PC-9 (cell line): ENCODE measurements around the gene MAK. TPM values are rescaled to one million over a fixed set of nuclear protein-coding genes. Genes with fewer than 3 reads are reported as not detected.

Experiments
- BruUV-seq: library from RNA; stranded (reverse); fragments of 400-500 nt; replicated peaks from 2 replicates; lab custom pipeline; 2021; lab: Mats Ljungman, UMichigan
- CTCF ChIA-PET: fragments of 300-600 bp; sonication (Branson Sonifier 250); formaldehyde crosslinking; loops from one replicate; lab custom pipeline; 2022; ENCODE audit warnings: antibody characterized with exemption; lab: Charles Lee
- POLR2A ChIA-PET: fragments of 300-600 bp; sonication (Branson Sonifier 250); formaldehyde crosslinking; loops from one replicate; lab custom pipeline; 2022; ENCODE audit warnings: antibody characterized with exemption; ENCODE audit not compliant: unreplicated experiment; lab: Charles Lee
- DNase-seq, 2 experiments: peaks; one replicate each; pipeline versions ENCODE4 v3.0.0 to v3.0.0-alpha.2; 2015 to 2022; ENCODE audit warnings: mixed read lengths in 1 of 2
- H2AFZ ChIP-seq: fragments of 200-600 bp; sonication (generic); 2 replicates; pipeline ENCODE4 v1.8.1; 2017; ENCODE audit warnings: antibody characterized with exemption
- H3F3A ChIP-seq: fragments of 200-600 bp; sonication (generic); 2 replicates; pipeline ENCODE4 v1.8.1; 2017; ENCODE audit warnings: antibody characterized with exemption, mild to moderate bottlenecking, low read depth; ENCODE audit not compliant: insufficient read depth
- H3K27ac ChIP-seq: fragments of 200-600 bp; sonication (generic); 2 replicates; pipeline ENCODE4 v1.6.1; 2016; ENCODE audit warnings: mixed run types
- H3K27me3 ChIP-seq: fragments of 200-600 bp; sonication (generic); 2 replicates; pipeline ENCODE4 v1.6.1; 2016; ENCODE audit warnings: low read depth, mixed run types; ENCODE audit not compliant: insufficient read depth
- H3K36me3 ChIP-seq: fragments of 200-600 bp; sonication (generic); 2 replicates; pipeline ENCODE4 v1.6.1; 2016; ENCODE audit warnings: low read depth, mixed run types
- H3K4me1 ChIP-seq: fragments of 200-600 bp; sonication (generic); replicated peaks from 2 replicates; pipeline ENCODE4 v1.6.1; 2016; ENCODE audit warnings: mixed run types; ENCODE audit not compliant: insufficient read depth
- H3K4me2 ChIP-seq: fragments of 200-600 bp; sonication (generic); 2 replicates; pipeline ENCODE4 v1.6.1; 2017; ENCODE audit warnings: mixed run types
- H3K4me3 ChIP-seq: fragments of 200-600 bp; sonication (generic); 2 replicates; pipeline ENCODE4 v1.6.1; 2016; ENCODE audit warnings: mixed run types
- H3K79me2 ChIP-seq: fragments of 200-600 bp; sonication (generic); 2 replicates; pipeline ENCODE4 v1.6.1; 2017; ENCODE audit warnings: low read depth, mixed run types
- H3K9me2 ChIP-seq: fragments of 200-600 bp; sonication (generic); 2 replicates; pipeline ENCODE4 v1.8.1; 2017; ENCODE audit warnings: mild to moderate bottlenecking; ENCODE audit not compliant: insufficient read depth
- H3K9me3 ChIP-seq: fragments of 200-600 bp; sonication (generic); 2 replicates; pipeline ENCODE4 v1.8.1; 2016; ENCODE audit warnings: low read depth; ENCODE audit not compliant: insufficient read depth
- H4K20me1 ChIP-seq: fragments of 200-600 bp; sonication (generic); 2 replicates; pipeline ENCODE4 v1.8.1; 2017; ENCODE audit not compliant: insufficient read depth
- EZH2 ChIP-seq: fragments of 200-600 bp; sonication (generic); IDR thresholded peaks from 2 replicates; pipeline ENCODE4 v1.8.0; 2017; ENCODE audit warnings: antibody characterized with exemption, low read depth
- intact Hi-C: fragments of 100-400 bp; cut with micrococcal nuclease; formaldehyde crosslinking; loops from one replicate; pipeline ENCODE4 v1.10.0; 2022; ENCODE audit not compliant: unreplicated experiment
- total RNA-seq: library from RNA; stranded (reverse); gene quantifications from 2 replicates; pipeline ENCODE4 v1.2.3, GENCODE V29; 2021
- TF ChIP-seq, protein P1 (sequence below): fragments of 200-600 bp; sonication (generic); conservative IDR thresholded peaks from 2 replicates; pipeline ENCODE4 v1.6.1; 2017; ENCODE audit warnings: mixed run types, antibody characterized with exemption, mild to moderate bottlenecking, moderate library complexity

The MAK gene
- total RNA-seq, 1 experiment from 2014 or later = 1.6 TPM

DNA sequence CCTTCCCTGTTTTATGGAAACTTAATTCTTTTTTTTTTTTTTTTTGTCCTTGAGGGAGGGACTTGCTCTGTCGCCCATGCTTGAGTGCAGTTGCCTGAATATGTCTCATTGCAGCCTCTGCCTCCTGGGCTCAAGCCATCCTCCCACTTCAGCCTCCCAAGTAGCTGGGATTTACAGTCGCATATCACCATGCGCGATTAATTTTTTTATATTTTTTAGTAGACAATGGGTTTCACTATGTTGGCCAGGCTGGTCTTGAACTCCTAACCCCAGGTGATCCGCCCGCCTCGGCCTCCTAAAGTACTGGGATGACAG lies 114.8 kb downstream of the MAK start:
- no peak for DNase-seq
- no peaks in the 10 kb centered on the region for H4K20me1 ChIP-seq
- peak overlapping the region; percentile 90 for H3K4me2 ChIP-seq
- no peaks in the 10 kb centered on the region for H3K36me3 ChIP-seq
- peaks cover 10% of the 10 kb centered on the region; the same call in 1 of the 2 replicates for H3F3A ChIP-seq
- ChIA-PET POLR2A (no interaction called here), CTCF (no interaction called here)
- TF ChIP-seq EZH2 = no peak
- TF ChIP-seq, protein P1, sequence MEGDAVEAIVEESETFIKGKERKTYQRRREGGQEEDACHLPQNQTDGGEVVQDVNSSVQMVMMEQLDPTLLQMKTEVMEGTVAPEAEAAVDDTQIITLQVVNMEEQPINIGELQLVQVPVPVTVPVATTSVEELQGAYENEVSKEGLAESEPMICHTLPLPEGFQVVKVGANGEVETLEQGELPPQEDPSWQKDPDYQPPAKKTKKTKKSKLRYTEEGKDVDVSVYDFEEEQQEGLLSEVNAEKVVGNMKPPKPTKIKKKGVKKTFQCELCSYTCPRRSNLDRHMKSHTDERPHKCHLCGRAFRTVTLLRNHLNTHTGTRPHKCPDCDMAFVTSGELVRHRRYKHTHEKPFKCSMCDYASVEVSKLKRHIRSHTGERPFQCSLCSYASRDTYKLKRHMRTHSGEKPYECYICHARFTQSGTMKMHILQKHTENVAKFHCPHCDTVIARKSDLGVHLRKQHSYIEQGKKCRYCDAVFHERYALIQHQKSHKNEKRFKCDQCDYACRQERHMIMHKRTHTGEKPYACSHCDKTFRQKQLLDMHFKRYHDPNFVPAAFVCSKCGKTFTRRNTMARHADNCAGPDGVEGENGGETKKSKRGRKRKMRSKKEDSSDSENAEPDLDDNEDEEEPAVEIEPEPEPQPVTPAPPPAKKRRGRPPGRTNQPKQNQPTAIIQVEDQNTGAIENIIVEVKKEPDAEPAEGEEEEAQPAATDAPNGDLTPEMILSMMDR = no peak
- 0 out of 2 replicates have a peak, but pooled peaks cover 10% of the 10 kb centered on the region for H3K4me1 ChIP-seq
- H3K79me2 ChIP-seq = peaks cover 14% of the 10 kb centered on the region
- no TSS peak for BruUV-seq
- H3K4me3 ChIP-seq = peak overlapping the region; percentile 96
- no peaks in the 10 kb centered on the region for H3K9me2 ChIP-seq
- no peaks in the 10 kb centered on the region for H3K27me3 ChIP-seq
- peak overlapping the region; percentile 85 for H3K27ac ChIP-seq
- H2AFZ ChIP-seq = peak overlapping the region; percentile 91; the same call in 1 of the 2 replicates
- intact Hi-C loops = loop anchor here (2.0 to 10.0 kb wide), 2 partner anchors 37 to 209 kb away; no protein-coding TSS in a partner anchor
- H3K9me3 ChIP-seq = no peaks in the 10 kb centered on the region

DNA sequence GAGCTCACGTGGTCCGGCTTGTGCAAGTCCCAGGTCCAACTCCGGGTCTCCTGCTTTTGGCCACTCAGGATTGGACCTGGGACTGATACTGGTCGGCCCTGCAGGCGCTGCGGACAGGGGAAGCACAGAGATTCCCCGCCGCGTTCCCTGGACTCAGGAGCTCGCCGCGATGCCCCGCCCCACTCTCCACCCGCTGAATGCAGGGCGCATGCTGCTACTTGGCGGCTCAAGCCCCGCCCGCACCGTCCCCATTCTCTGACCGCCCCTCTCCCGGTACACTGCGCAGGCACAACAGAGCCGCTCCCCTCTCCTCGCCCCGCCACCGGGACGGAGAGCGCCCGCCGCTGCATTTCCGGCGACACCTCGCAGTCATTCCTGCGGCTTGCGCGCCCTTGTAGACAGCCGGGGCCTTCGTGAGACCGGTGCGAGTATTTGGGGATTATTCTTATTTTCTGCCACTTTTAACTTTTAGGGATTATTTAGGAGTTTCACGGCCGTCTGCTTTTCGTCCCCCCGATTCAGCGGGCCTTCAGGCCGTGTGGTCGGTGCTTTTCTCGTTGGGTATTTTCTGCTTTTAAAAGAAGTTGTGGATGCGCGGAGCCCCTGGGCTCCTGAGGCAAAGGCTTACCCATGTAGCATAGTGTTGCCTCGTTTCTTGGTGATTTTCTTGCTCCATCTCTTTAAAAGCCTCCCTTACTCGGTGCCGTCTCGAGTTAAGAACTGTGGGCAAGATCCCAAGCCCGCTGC lies 115.3 kb downstream of the MAK start, which contains the start of gene TMEM14C:
Gene TMEM14C (plus strand): TSS at position 251 of the 747 bp plus-strand sequence. CDS start 1,544 bp downstream, outside the sequence.
- H3K79me2 ChIP-seq = peaks cover 14% of the 10 kb centered on the region
- peaks cover 10% of the 10 kb centered on the region; the same call in 1 of the 2 replicates for H3F3A ChIP-seq
- peak within 1 kb of the TSS; percentile 96 for H3K4me3 ChIP-seq
- ChIA-PET CTCF (interaction anchor here (0.5 to 1.2 kb wide), 3 partner anchors 23 to 28 kb away, joined by 4 to 7 read pairs (median 5); partner anchors contain the start of genes PAK1IP1 and TMEM14B), POLR2A (interaction anchor here (0.5 to 1.2 kb wide), 12 partner anchors 12 to 371 kb away, joined by 3 to 15 read pairs (median 4); partner anchors contain the start of genes C6orf52, MAK, PAK1IP1 and SMIM13)
- H3K9me3 ChIP-seq = no peaks in the 10 kb centered on the region
- TSS peak; percentile 55 for BruUV-seq
- H3K27me3 ChIP-seq = no peaks in the 10 kb centered on the region
- no peaks in the 10 kb centered on the region for H4K20me1 ChIP-seq
- H3K27ac ChIP-seq = peak within 1 kb of the TSS; percentile 85
- peak within 1 kb of the TSS; percentile 91 for H2AFZ ChIP-seq
- intact Hi-C loops = loop anchor here (1.0 to 10.0 kb wide), 4 partner anchors 24 to 208 kb away; partner anchors contain the start of genes C6orf52, PAK1IP1 and TMEM14B
- H3K4me1 ChIP-seq = 0 out of 2 replicates have a peak, but pooled peaks cover 10% of the 10 kb centered on the region
- H3K4me2 ChIP-seq = peak within 1 kb of the TSS; percentile 90
- TF ChIP-seq EZH2 = no peak
- TF ChIP-seq, protein P1 = no peak
- peak; percentile 85 to 99 for DNase-seq
- H3K9me2 ChIP-seq = no peaks in the 10 kb centered on the region
- H3K36me3 ChIP-seq = no peaks in the 10 kb centered on the region

DNA sequence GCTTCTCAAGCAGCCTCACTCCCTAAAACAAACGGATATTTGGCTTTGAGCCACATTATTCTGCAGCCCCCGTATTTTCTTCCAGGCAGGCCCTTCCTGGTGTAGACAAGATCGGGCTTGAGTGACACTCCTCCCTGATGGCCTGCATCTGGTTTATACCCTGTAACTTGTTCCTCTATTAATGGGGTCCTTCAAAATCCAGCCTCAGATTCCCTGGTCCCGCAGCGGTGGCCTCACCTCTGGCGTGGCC lies 115.8 kb downstream of the MAK start:
- Histone ChIP-seq H3K9me2 (no peaks in the 10 kb centered on the region), H3K79me2 (peaks cover 14% of the 10 kb centered on the region), H3K9me3 (no peaks in the 10 kb centered on the region), H2AFZ (peak overlapping the region; percentile 76), H3K4me2 (peak overlapping the region; percentile 90), H3K27ac (peak overlapping the region; percentile 85), H3K4me1 (0 out of 2 replicates have a peak, but pooled peaks cover 10% of the 10 kb centered on the region), H4K20me1 (no peaks in the 10 kb centered on the region), H3K4me3 (peak overlapping the region; percentile 96), H3K27me3 (no peaks in the 10 kb centered on the region), H3K36me3 (no peaks in the 10 kb centered on the region), H3F3A (peaks cover 10% of the 10 kb centered on the region; the same call in 1 of the 2 replicates)
- DNase-seq = no peak
- TF ChIP-seq EZH2 = no peak
- TF ChIP-seq, protein P1 = no peak
- BruUV-seq = no TSS peak
- ChIA-PET CTCF (interaction anchor here (0.5 to 1.2 kb wide), 2 partner anchors 23 to 25 kb away, joined by 4 to 7 read pairs; partner anchors contain the start of gene TMEM14B), POLR2A (interaction anchor here (0.5 to 1.2 kb wide), 10 partner anchors 11 to 288 kb away, joined by 3 to 15 read pairs (median 4); partner anchors contain the start of genes C6orf52, MAK, PAK1IP1 and TMEM14B)
- intact Hi-C loops = loop anchor here (1.0 to 10.0 kb wide), 4 partner anchors 25 to 208 kb away; partner anchors contain the start of genes C6orf52, PAK1IP1 and TMEM14B
